Neural progenitor cell (in vitro differentiated cells): ENCODE results near the gene MED27. TPM values are rescaled to one million over a fixed set of nuclear protein-coding genes. Genes with fewer than 3 reads are reported as not detected.

Experiments
- DNase-seq: peaks from one replicate; pipeline ENCODE4 v3.0.0-alpha.2; 2016; ENCODE audit warnings: low spot score
- H2AFZ ChIP-seq: fragments of 200-600 bp; sonication (generic); replicated peaks from 2 replicates; pipeline ENCODE4 v1.6.1; 2016; ENCODE audit warnings: antibody characterized with exemption
- H3F3A ChIP-seq: fragments of 200-600 bp; sonication (generic); 2 replicates; pipeline ENCODE4 v1.6.1; 2016; ENCODE audit warnings: antibody characterized with exemption, low read depth
- H3K27ac ChIP-seq: fragments of 200-600 bp; sonication (generic); 2 replicates; pipeline ENCODE4 v1.5.1; 2016; ENCODE audit warnings: mild to moderate bottlenecking
- H3K27me3 ChIP-seq: fragments of 200-600 bp; sonication (generic); 2 replicates; pipeline ENCODE4 v1.6.1; 2016; ENCODE audit warnings: mild to moderate bottlenecking, moderate library complexity
- H3K36me3 ChIP-seq: fragments of 200-600 bp; sonication (generic); 2 replicates; pipeline ENCODE4 v1.5.1; 2016
- H3K4me1 ChIP-seq: fragments of 200-600 bp; sonication (generic); 2 replicates; pipeline ENCODE4 v1.6.1; 2016; ENCODE audit warnings: mixed run types
- H3K4me2 ChIP-seq: fragments of 200-600 bp; sonication (generic); 2 replicates; pipeline ENCODE4 v1.6.1; 2016
- H3K4me3 ChIP-seq: fragments of 200-600 bp; sonication (generic); 2 replicates; pipeline ENCODE4 v1.5.1; 2016
- H3K79me2 ChIP-seq: fragments of 200-600 bp; sonication (generic); 2 replicates; pipeline ENCODE4 v1.6.1; 2016; ENCODE audit warnings: low read depth
- H3K9ac ChIP-seq: fragments of 200-600 bp; sonication (generic); 2 replicates; pipeline ENCODE4 v1.6.1; 2016
- H3K9me3 ChIP-seq: fragments of 200-600 bp; sonication (generic); 2 replicates; pipeline ENCODE4 v1.5.1; 2016; ENCODE audit warnings: low read depth
- H4K20me1 ChIP-seq: fragments of 200-600 bp; sonication (generic); 2 replicates; pipeline ENCODE4 v1.6.1; 2016; ENCODE audit warnings: low read depth
- H3K27ac Mint-ChIP-seq: 3 replicates; pipeline ENCODE4 v1.8.0; 2021; ENCODE audit warnings: mixed read lengths
- H3K27me3 Mint-ChIP-seq: 2 replicates; pipeline ENCODE4 v1.8.0; 2022; ENCODE audit warnings: low read depth, mild to moderate bottlenecking, inconsistent platforms, moderate library complexity, mixed read lengths; ENCODE audit not compliant: insufficient read depth
- H3K36me3 Mint-ChIP-seq: 3 replicates; pipeline ENCODE4 v1.8.0; 2021; ENCODE audit warnings: mixed read lengths
- H3K4me1 Mint-ChIP-seq: 3 replicates; pipeline ENCODE4 v1.8.0; 2021; ENCODE audit warnings: mixed read lengths
- H3K4me3 Mint-ChIP-seq: 3 replicates; pipeline ENCODE4 v1.8.0; 2021; ENCODE audit warnings: mild to moderate bottlenecking, moderate library complexity, mixed read lengths
- H3K9me3 Mint-ChIP-seq: 3 replicates; pipeline ENCODE4 v1.8.0; 2020; ENCODE audit warnings: mixed read lengths
- CTCF ChIP-seq: fragments of 200-600 bp; sonication (generic); IDR thresholded peaks from 2 replicates; pipeline ENCODE4 v1.5.1; 2017; ENCODE audit warnings: antibody characterized with exemption, mild to moderate bottlenecking
- EZH2 ChIP-seq: fragments of 200-600 bp; sonication (generic); IDR thresholded peaks from 2 replicates; pipeline ENCODE4 v1.6.1; 2017; ENCODE audit warnings: antibody characterized with exemption, mild to moderate bottlenecking, moderate library complexity
- EZH2phosphoT487 ChIP-seq: fragments of 200-600 bp; sonication (generic); IDR thresholded peaks from 2 replicates; pipeline ENCODE4 v1.6.1; 2017; ENCODE audit warnings: antibody characterized with exemption
- total RNA-seq: library from RNA; depleted of rRNA; stranded (reverse); fragments of >200 nt; gene quantifications from 2 replicates; pipeline ENCODE4 v1.2.3, GENCODE V29; 2015; ENCODE audit warnings: low replicate concordance

MED27 gene
- total RNA-seq, 1 donor from 2014 or later = 15.1 TPM

- Histone ChIP-seq H3K4me2 (no peak overlapping the region), H2AFZ (no peak overlapping the region), H3K4me1 (peaks cover 22% of the 10 kb centered on the region), H3K27ac (no peak overlapping the region), H3K9me3 (no peaks in the 10 kb centered on the region), H3K4me3 (no peak overlapping the region), H3K9ac (no peak overlapping the region), H3K79me2 (no peaks in the 10 kb centered on the region), H3K27me3 (no peaks in the 10 kb centered on the region), H4K20me1 (peaks cover 11% of the 10 kb centered on the region), H3K36me3 (no peaks in the 10 kb centered on the region), H3F3A (no peaks in the 10 kb centered on the region)
- Mint-ChIP-seq H3K4me1 (peaks cover 55% of the 10 kb centered on the region), H3K27ac (no peak overlapping the region), H3K27me3 (peaks cover 5% of the 10 kb centered on the region), H3K36me3 (peaks cover 3% of the 10 kb centered on the region), H3K4me3 (no peak overlapping the region), H3K9me3 (no peaks in the 10 kb centered on the region)
- TF ChIP-seq EZH2 = no peak
- no peak for TF ChIP-seq EZH2phosphoT487
- no peak for TF ChIP-seq CTCF
- peak; percentile 40 for DNase-seq
Observed at GRCh38 chr9:131891598-131891997, 188.1 kb downstream of the MED27 start.

- H3F3A ChIP-seq = no peaks in the 10 kb centered on the region
- no peak overlapping the region for H3K9ac ChIP-seq
- H4K20me1 ChIP-seq = peaks cover 11% of the 10 kb centered on the region
- peaks cover 3% of the 10 kb centered on the region for H3K36me3 Mint-ChIP-seq
- no peaks in the 10 kb centered on the region for H3K27me3 ChIP-seq
- H3K27ac Mint-ChIP-seq = no peak overlapping the region
- no peak overlapping the region for H3K4me3 ChIP-seq
- H3K79me2 ChIP-seq = no peaks in the 10 kb centered on the region
- H3K36me3 ChIP-seq = no peaks in the 10 kb centered on the region
- H3K4me2 ChIP-seq = no peak overlapping the region
- peaks cover 5% of the 10 kb centered on the region for H3K27me3 Mint-ChIP-seq
- peaks cover 22% of the 10 kb centered on the region for H3K4me1 ChIP-seq
- peaks cover 58% of the 10 kb centered on the region for H3K4me1 Mint-ChIP-seq
- H3K9me3 ChIP-seq = no peaks in the 10 kb centered on the region
- no peak for DNase-seq
- H2AFZ ChIP-seq = no peak overlapping the region
- H3K27ac ChIP-seq = no peak overlapping the region
- H3K9me3 Mint-ChIP-seq = no peaks in the 10 kb centered on the region
- TF ChIP-seq CTCF (no peak), EZH2phosphoT487 (no peak), EZH2 (no peak)
- H3K4me3 Mint-ChIP-seq = no peak overlapping the region
Observed at GRCh38 chr9:131889437-131890251, 190.0 kb downstream of the MED27 start.

DNA sequence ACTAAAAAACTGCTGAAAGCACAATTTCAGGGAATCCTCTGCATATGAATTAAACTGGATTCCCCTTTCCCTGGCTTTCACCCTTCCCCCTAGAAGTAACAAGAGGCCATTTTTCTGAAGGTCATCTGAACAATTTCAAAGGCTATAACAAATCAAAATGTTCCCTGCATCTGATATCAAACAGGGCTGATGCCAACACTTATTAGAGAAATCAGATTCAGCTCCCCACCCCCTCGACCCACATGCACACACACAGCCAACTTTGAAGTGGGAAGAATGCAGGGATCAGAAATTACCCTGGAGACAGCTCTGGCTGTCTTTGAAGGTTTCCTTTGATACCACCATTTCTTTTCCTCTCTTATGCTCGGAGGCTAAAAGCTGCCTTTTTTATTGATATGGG lies 190.7 kb downstream of the MED27 start:
- no peak overlapping the region for H3K9ac ChIP-seq
- H3K4me1 Mint-ChIP-seq = peaks cover 58% of the 10 kb centered on the region
- H3K9me3 Mint-ChIP-seq = no peaks in the 10 kb centered on the region
- no peaks in the 10 kb centered on the region for H3K9me3 ChIP-seq
- DNase-seq = no peak
- no peak overlapping the region for H2AFZ ChIP-seq
- no peak overlapping the region for H3K27ac ChIP-seq
- peaks cover 11% of the 10 kb centered on the region for H4K20me1 ChIP-seq
- TF ChIP-seq CTCF (no peak), EZH2 (no peak), EZH2phosphoT487 (no peak)
- peaks cover 5% of the 10 kb centered on the region for H3K27me3 Mint-ChIP-seq
- H3K4me3 ChIP-seq = no peak overlapping the region
- H3F3A ChIP-seq = no peaks in the 10 kb centered on the region
- no peak overlapping the region for H3K4me3 Mint-ChIP-seq
- H3K79me2 ChIP-seq = no peaks in the 10 kb centered on the region
- no peak overlapping the region for H3K4me2 ChIP-seq
- H3K4me1 ChIP-seq = peaks cover 22% of the 10 kb centered on the region
- no peaks in the 10 kb centered on the region for H3K27me3 ChIP-seq
- no peaks in the 10 kb centered on the region for H3K36me3 ChIP-seq
- H3K27ac Mint-ChIP-seq = peak overlapping the region; percentile 21
- H3K36me3 Mint-ChIP-seq = peaks cover 3% of the 10 kb centered on the region
